ENCODE data around the gene NUP62. TPM values are rescaled to one million over a fixed set of nuclear protein-coding genes. Genes with fewer than 3 reads are reported as not detected.
"Not testable (repeated sequence)": the region's sequence is repeated elsewhere in the genome, so short reads cannot be mapped to it uniquely, and the experiment has no call there.

NUP62 gene
- total and polyA plus RNA-seq, 5 experiments from 2014 or later, result 38.5 to 61.4 (median 53.9) TPM

- Mint-ChIP-seq H3K4me3 (no peak overlapping the region), H3K27me3 (peaks cover 7 to 45% (median 17%) of the 10 kb centered on the region in 5 donors), H3K36me3 (no peaks in the 10 kb centered on the region), H3K4me1 (peaks cover 0 to 11% (median 7%) of the 10 kb centered on the region in 4 donors), H3K27ac (no peak overlapping the region), H3K9me3 (no peaks in the 10 kb centered on the region)
- DNase-seq (peak in 1 of 10 donors; percentile 8), ATAC-seq (no peak)
- POLR2A ChIA-PET, result no interaction called here
These were observed 21.3 kb upstream of the NUP62 start for GRCh38 chr19:49950590-49950948.

DNA sequence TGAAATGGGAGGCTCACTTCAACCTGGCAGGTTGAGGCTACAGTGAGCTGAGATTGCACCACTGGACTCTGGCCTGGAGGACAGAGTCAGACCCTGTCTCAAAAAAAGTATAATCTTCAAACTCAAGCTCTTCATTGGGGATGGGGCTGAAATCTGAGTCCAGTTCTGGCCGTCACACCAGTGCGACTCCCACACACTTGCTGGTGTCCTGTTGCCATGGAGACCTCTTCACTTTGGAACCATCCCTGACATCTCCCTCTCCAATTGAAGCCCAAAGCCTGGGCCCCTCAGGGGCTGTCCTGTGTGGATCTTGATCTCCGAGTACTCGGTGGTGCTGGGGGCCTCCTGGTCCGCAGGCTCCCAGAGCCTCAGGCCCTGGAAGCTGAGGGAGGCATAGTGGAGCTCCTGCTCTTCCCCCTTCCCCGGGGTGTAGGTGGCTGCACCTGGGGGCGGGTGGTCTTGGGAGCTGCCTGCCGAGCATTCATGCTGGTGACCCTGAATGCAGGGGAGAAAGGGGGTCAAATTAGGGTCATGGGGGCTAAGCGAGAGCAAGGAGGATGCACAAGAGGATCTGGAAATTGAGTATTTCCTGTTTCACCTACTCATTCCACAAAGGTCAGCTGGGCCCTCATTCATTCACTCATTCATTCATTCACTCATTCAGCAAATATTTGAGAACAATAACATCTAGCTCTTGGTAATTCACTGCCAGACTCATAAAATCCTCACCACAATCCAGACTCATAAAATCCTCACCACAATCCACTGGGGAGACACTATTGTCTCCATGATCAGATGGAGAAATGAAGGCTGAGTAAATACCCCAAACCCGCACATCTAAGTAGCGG lies 20.7 kb upstream of the NUP62 start:
- POLR2A ChIA-PET, result no interaction called here
- H3K4me1 Mint-ChIP-seq, result peaks cover 0 to 11% (median 7%) of the 10 kb centered on the region in 4 donors
- peaks cover 11 to 45% (median 17%) of the 10 kb centered on the region in 5 donors for H3K27me3 Mint-ChIP-seq
- peak in 1 of 10 donors; percentile 15 for DNase-seq
- peak overlapping the region in 1 of 10 donors; percentile 4 for H3K27ac Mint-ChIP-seq
- no peaks in the 10 kb centered on the region for H3K36me3 Mint-ChIP-seq
- no peaks in the 10 kb centered on the region for H3K9me3 Mint-ChIP-seq
- no peak for ATAC-seq
- H3K4me3 Mint-ChIP-seq, result no peak overlapping the region

- H3K9me3 Mint-ChIP-seq, result no peaks in the 10 kb centered on the region
- no peak overlapping the region for H3K4me3 Mint-ChIP-seq
- POLR2A ChIA-PET, result no interaction called here
- DNase-seq (no peak), ATAC-seq (no peak)
- H3K27me3 Mint-ChIP-seq, result peaks cover 7 to 27% (median 13%) of the 10 kb centered on the region in 5 donors
- no peak overlapping the region for H3K27ac Mint-ChIP-seq
- peaks cover 0 to 2% (median under 1%) of the 10 kb centered on the region in 4 donors for H3K4me1 Mint-ChIP-seq
- no peaks in the 10 kb centered on the region for H3K36me3 Mint-ChIP-seq
These were observed 17.1 kb upstream of the NUP62 start for GRCh38 chr19:49946415-49946814.

GRCh38 chr19:49944567-49944966 lies 15.3 kb upstream of the NUP62 start:
- H3K36me3 Mint-ChIP-seq, H3K9me3 Mint-ChIP-seq, ATAC-seq, POLR2A ChIA-PET, H3K27ac Mint-ChIP-seq, H3K4me3 Mint-ChIP-seq, DNase-seq: not testable (repeated sequence)
- Mint-ChIP-seq H3K27me3 (peaks cover 4 to 14% (median 5%) of the 10 kb centered on the region in 5 donors), H3K4me1 (peaks cover 0 to 12% (median 7%) of the 10 kb centered on the region in 4 donors)

- POLR2A ChIA-PET, result no interaction called here
- H3K27ac Mint-ChIP-seq, result peak overlapping the region in 2 of 10 donors; percentile 3 to 29
- H3K27me3 Mint-ChIP-seq, result peaks cover 0 to 11% (median 4%) of the 10 kb centered on the region in 5 donors
- peak overlapping the region in 5 of 10 donors; percentile 3 to 54 (median 30) for H3K4me3 Mint-ChIP-seq
- no peaks in the 10 kb centered on the region for H3K36me3 Mint-ChIP-seq
- peaks cover 0 to 19% (median 9%) of the 10 kb centered on the region in 4 donors for H3K4me1 Mint-ChIP-seq
- ATAC-seq (peak in 1 of 2 donors; percentile 42), DNase-seq (peak in 3 of 10 donors; percentile 4 to 37 (median 15))
- H3K9me3 Mint-ChIP-seq, result no peaks in the 10 kb centered on the region
These were observed 11.1 kb upstream of the NUP62 start for GRCh38 chr19:49940482-49940791.

- H3K27ac Mint-ChIP-seq, result peak overlapping the region in 2 of 10 donors; percentile 2 to 3
- peak in 1 of 10 donors; percentile 50 for DNase-seq
- peak overlapping the region in 4 of 10 donors; percentile 3 to 37 (median 26) for H3K4me3 Mint-ChIP-seq
- H3K9me3 Mint-ChIP-seq, result no peaks in the 10 kb centered on the region
- ATAC-seq, result peak; percentile 23 to 54
- peaks cover 0 to 11% (median 2%) of the 10 kb centered on the region in 5 donors for H3K27me3 Mint-ChIP-seq
- H3K36me3 Mint-ChIP-seq, result no peaks in the 10 kb centered on the region
- H3K4me1 Mint-ChIP-seq, result peaks cover 0 to 19% (median 9%) of the 10 kb centered on the region in 4 donors
- POLR2A ChIA-PET, result interaction anchor here (0.7 kb wide), 2 partner anchors 47 to 57 kb away, joined by 3 to 4 read pairs; no protein-coding TSS in a partner anchor
These were observed 10.6 kb upstream of the NUP62 start for GRCh38 chr19:49939721-49940481.

GRCh38 chr19:49938662-49939061 lies 9.4 kb upstream of the NUP62 start:
- Mint-ChIP-seq H3K4me1 (peaks cover 1 to 22% (median 10%) of the 10 kb centered on the region in 4 donors), H3K4me3 (peak overlapping the region in 1 of 10 donors; percentile 18), H3K9me3 (no peaks in the 10 kb centered on the region), H3K27me3 (peaks cover 0 to 7% (median 0%) of the 10 kb centered on the region in 5 donors), H3K36me3 (no peaks in the 10 kb centered on the region), H3K27ac (peak overlapping the region in 1 of 10 donors; percentile 63)
- no peak for ATAC-seq
- POLR2A ChIA-PET, result interaction anchor here (0.6 to 1.1 kb wide), 3 partner anchors 45 to 1375 kb away, joined by 3 to 5 read pairs (median 5); no protein-coding TSS in a partner anchor
- no peak for DNase-seq

- Mint-ChIP-seq H3K9me3 (no peaks in the 10 kb centered on the region), H3K27ac (no peak overlapping the region), H3K4me3 (peak overlapping the region in 3 of 10 donors; percentile 7 to 54 (median 19)), H3K4me1 (peaks cover 7 to 29% (median 18%) of the 10 kb centered on the region in 4 donors), H3K27me3 (no peaks in the 10 kb centered on the region), H3K36me3 (no peaks in the 10 kb centered on the region)
- DNase-seq (peak; percentile 47 to 82 (median 74)), ATAC-seq (peak; percentile 57 to 71)
- POLR2A ChIA-PET, result interaction anchor here (0.7 to 1.1 kb wide), 4 partner anchors 46 to 717 kb away, joined by 3 to 5 read pairs (median 3); no protein-coding TSS in a partner anchor
These were observed 8.6 kb upstream of the NUP62 start for GRCh38 chr19:49937750-49938381.

DNA sequence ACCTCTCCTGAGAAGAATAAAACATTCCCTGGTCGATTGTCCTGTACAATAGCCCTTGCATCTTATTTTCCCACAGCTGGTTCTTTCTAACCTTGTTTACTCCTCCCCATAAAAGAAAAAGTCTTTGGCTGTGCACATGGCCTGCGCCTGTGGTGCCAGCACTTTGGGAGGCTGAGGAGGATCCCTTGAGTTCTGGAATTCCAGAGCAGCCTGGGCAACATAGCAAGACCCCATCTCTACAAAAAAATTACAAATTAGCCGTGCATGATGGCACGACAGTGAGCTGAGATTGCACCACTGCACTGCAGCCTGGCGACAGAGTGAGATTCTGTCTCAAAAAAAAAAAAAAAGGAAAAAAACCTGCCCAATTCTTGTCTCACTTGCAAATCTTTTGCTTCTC lies 7.2 kb upstream of the NUP62 start:
- ATAC-seq, result no peak
- DNase-seq, result no peak
- no peak overlapping the region for H3K27ac Mint-ChIP-seq
- H3K27me3 Mint-ChIP-seq, result no peaks in the 10 kb centered on the region
- peaks cover 0 to 9% (median 0%) of the 10 kb centered on the region in 9 donors for H3K9me3 Mint-ChIP-seq
- H3K36me3 Mint-ChIP-seq, result no peaks in the 10 kb centered on the region
- H3K4me1 Mint-ChIP-seq, result peaks cover 14 to 40% (median 30%) of the 10 kb centered on the region in 4 donors
- POLR2A ChIA-PET, result no interaction called here
- H3K4me3 Mint-ChIP-seq, result no peak overlapping the region

- peak overlapping the region in 5 of 10 donors; percentile 1 to 60 (median 12) for H3K27ac Mint-ChIP-seq
- DNase-seq (no peak), ATAC-seq (no peak)
- H3K9me3 Mint-ChIP-seq, result peaks cover 0 to 9% (median 0%) of the 10 kb centered on the region in 9 donors
- POLR2A ChIA-PET, result interaction anchor here (0.6 kb wide), 2 partner anchors 915 to 932 kb away, joined by 3 read pairs; no protein-coding TSS in a partner anchor
- H3K36me3 Mint-ChIP-seq, result peaks cover 0 to 4% (median 0%) of the 10 kb centered on the region in 3 donors
- H3K4me3 Mint-ChIP-seq, result peak overlapping the region in 9 of 10 donors; percentile 41 to 96 (median 60)
- peaks cover 0 to 5% (median 0%) of the 10 kb centered on the region in 5 donors for H3K27me3 Mint-ChIP-seq
- H3K4me1 Mint-ChIP-seq, result peaks cover 32 to 52% (median 50%) of the 10 kb centered on the region in 4 donors
These were observed 4.3 kb upstream of the NUP62 start for GRCh38 chr19:49933643-49934042.

GRCh38 chr19:49932731-49933131 lies 3.4 kb upstream of the NUP62 start:
- peak in 7 of 10 donors; percentile 28 to 75 (median 57) for DNase-seq
- Mint-ChIP-seq H3K9me3 (peaks cover 0 to 9% (median 0%) of the 10 kb centered on the region in 9 donors), H3K36me3 (peaks cover 0 to 4% (median 0%) of the 10 kb centered on the region in 3 donors), H3K4me3 (peak overlapping the region in 9 of 10 donors; percentile 45 to 96 (median 70)), H3K27me3 (peaks cover 0 to 5% (median 0%) of the 10 kb centered on the region in 5 donors), H3K4me1 (peaks cover 38 to 60% (median 58%) of the 10 kb centered on the region in 4 donors), H3K27ac (peak overlapping the region in 7 of 10 donors; percentile 32 to 89 (median 51))
- ATAC-seq, result peak in 1 of 2 donors; percentile 6
- POLR2A ChIA-PET, result interaction anchor here (0.5 to 0.7 kb wide), 3 partner anchors 55 to 1643 kb away, joined by 3 to 4 read pairs (median 3); partner anchors contain the start of genes AKT1S1 and TBC1D17

GRCh38 chr19:49932041-49932451 lies 2.7 kb upstream of the NUP62 start:
- POLR2A ChIA-PET, result no interaction called here

More at GRCh38 chr19:49932041-49932451, 2.7 kb upstream of the NUP62 start:
- H3K4me1 Mint-ChIP-seq, result peaks cover 40 to 67% (median 62%) of the 10 kb centered on the region in 4 donors
- H3K36me3 Mint-ChIP-seq, result peaks cover 0 to 6% (median 4%) of the 10 kb centered on the region in 3 donors
- ATAC-seq (no peak), DNase-seq (no peak)
- peak overlapping the region; percentile 16 to 96 (median 46) for H3K4me3 Mint-ChIP-seq
- peaks cover 0 to 9% (median 0%) of the 10 kb centered on the region in 9 donors for H3K9me3 Mint-ChIP-seq
- peak overlapping the region in 4 of 10 donors; percentile 18 to 48 (median 32) for H3K27ac Mint-ChIP-seq
- H3K27me3 Mint-ChIP-seq, result peaks cover 0 to 5% (median 0%) of the 10 kb centered on the region in 5 donors

All from naive thymus-derived CD8-positive, alpha-beta T cell (primary cell).